ENCODE data around the gene CITED4. TPM values are rescaled to one million over a fixed set of nuclear protein-coding genes. Genes with fewer than 3 reads are reported as not detected.
A peak's percentile ranks its signal among the peaks of the same experiment; 100 is the strongest.

CITED4 gene
- total and polyA plus RNA-seq, 4 experiments from 2014 or later = 8.1 to 20.1 (median 10.2) TPM

GRCh38 chr1:40886318-40887011 lies 24.3 kb upstream of the CITED4 start:
- Histone ChIP-seq H3K4me1 (ENCODE audit: insufficient read depth, low read length) (no peaks in the 10 kb centered on the region), H3K27me3 (ENCODE audit: insufficient read depth, low read length) (no peaks in the 10 kb centered on the region), H3K4me3 (ENCODE audit: low read length in 2 of 2) (no peak overlapping the region), H3K27ac (ENCODE audit: low read depth, low read length) (no peak overlapping the region), H3K9me3 (ENCODE audit: control insufficient read depth in 1 of 2, low read length in 2 of 2) (no peaks in the 10 kb centered on the region), H3K36me3 (ENCODE audit: insufficient read depth, low read length) (no peaks in the 10 kb centered on the region)
- CTCF ChIA-PET (ENCODE audit: partially characterized antibody) = no interaction called here
- DNase-seq = no peak
- Mint-ChIP-seq H3K9me3 (peaks cover 0 to 10% (median 0%) of the 10 kb centered on the region in 8 donors), H3K27me3 (peaks cover 33 to 43% of the 10 kb centered on the region in 2 donors), H3K4me1 (peaks cover 1 to 5% (median 4%) of the 10 kb centered on the region in 4 donors), H3K27ac (no peak overlapping the region), H3K4me3 (peak overlapping the region in 1 of 8 donors; percentile 0), H3K36me3 (no peaks in the 10 kb centered on the region)
- POLR2A ChIA-PET (ENCODE audit: partially characterized antibody) = no interaction called here
- intact Hi-C loops (cut with micrococcal nuclease) = no loop called here

- Mint-ChIP-seq H3K27ac (peak overlapping the region in 2 of 7 donors; percentile 56 to 64), H3K4me3 (peak overlapping the region in 6 of 8 donors; percentile 17 to 74 (median 40)), H3K4me1 (peaks cover 1 to 5% (median 4%) of the 10 kb centered on the region in 4 donors), H3K36me3 (no peaks in the 10 kb centered on the region), H3K27me3 (peaks cover 31 to 42% of the 10 kb centered on the region in 2 donors), H3K9me3 (peaks cover 0 to 8% (median 0%) of the 10 kb centered on the region in 8 donors)
- H3K27me3 ChIP-seq (ENCODE audit: insufficient read depth, low read length) = no peaks in the 10 kb centered on the region
- ChIA-PET CTCF (ENCODE audit: partially characterized antibody) (no interaction called here), POLR2A (ENCODE audit: partially characterized antibody) (no interaction called here)
- no peaks in the 10 kb centered on the region for H3K9me3 ChIP-seq (ENCODE audit: control insufficient read depth in 1 of 2, low read length in 2 of 2)
- no peak for DNase-seq
- H3K36me3 ChIP-seq (ENCODE audit: insufficient read depth, low read length) = no peaks in the 10 kb centered on the region
- intact Hi-C loops (cut with micrococcal nuclease) = no loop called here
- H3K4me3 ChIP-seq (ENCODE audit: low read length in 2 of 2) = no peak overlapping the region
- no peaks in the 10 kb centered on the region for H3K4me1 ChIP-seq (ENCODE audit: insufficient read depth, low read length)
- no peak overlapping the region for H3K27ac ChIP-seq (ENCODE audit: low read depth, low read length)
Observed at GRCh38 chr1:40884055-40884795, 22.1 kb upstream of the CITED4 start.

GRCh38 chr1:40880813-40881549 lies 18.8 kb upstream of the CITED4 start:
- POLR2A ChIA-PET (ENCODE audit: partially characterized antibody) = interaction anchor here (1.0 kb wide), 1 partner anchor 18 kb away, joined by 3 read pairs; the partner anchor contains the start of gene CITED4
- Histone ChIP-seq H3K27me3 (ENCODE audit: insufficient read depth, low read length) (no peaks in the 10 kb centered on the region), H3K36me3 (ENCODE audit: insufficient read depth, low read length) (no peaks in the 10 kb centered on the region), H3K27ac (ENCODE audit: low read depth, low read length) (no peak overlapping the region), H3K9me3 (ENCODE audit: control insufficient read depth in 1 of 2, low read length in 2 of 2) (no peaks in the 10 kb centered on the region), H3K4me3 (ENCODE audit: low read length in 2 of 2) (no peak overlapping the region), H3K4me1 (ENCODE audit: insufficient read depth, low read length) (peaks cover 19% of the 10 kb centered on the region)
- H3K4me1 Mint-ChIP-seq = peaks cover 9 to 23% (median 19%) of the 10 kb centered on the region in 4 donors
- H3K27me3 Mint-ChIP-seq = peaks cover 20 to 22% of the 10 kb centered on the region in 2 donors
- H3K27ac Mint-ChIP-seq = no peak overlapping the region
- no peak for DNase-seq
- no peaks in the 10 kb centered on the region for H3K36me3 Mint-ChIP-seq
- peaks cover 0 to 10% (median 2%) of the 10 kb centered on the region in 8 donors for H3K9me3 Mint-ChIP-seq
- H3K4me3 Mint-ChIP-seq = no peak overlapping the region
- intact Hi-C loops (cut with micrococcal nuclease) = no loop called here
- CTCF ChIA-PET (ENCODE audit: partially characterized antibody) = no interaction called here

GRCh38 chr1:40879482-40880175 lies 17.5 kb upstream of the CITED4 start:
- Histone ChIP-seq H3K4me3 (ENCODE audit: low read length in 2 of 2) (no peak overlapping the region), H3K9me3 (ENCODE audit: control insufficient read depth in 1 of 2, low read length in 2 of 2) (no peaks in the 10 kb centered on the region), H3K36me3 (ENCODE audit: insufficient read depth, low read length) (no peaks in the 10 kb centered on the region), H3K27me3 (ENCODE audit: insufficient read depth, low read length) (no peaks in the 10 kb centered on the region), H3K27ac (ENCODE audit: low read depth, low read length) (no peak overlapping the region), H3K4me1 (ENCODE audit: insufficient read depth, low read length) (peaks cover 31% of the 10 kb centered on the region)
- ChIA-PET POLR2A (ENCODE audit: partially characterized antibody) (interaction anchor here (0.6 kb wide), 1 partner anchor 17 kb away, joined by 3 read pairs; no protein-coding TSS in a partner anchor), CTCF (ENCODE audit: partially characterized antibody) (no interaction called here)
- intact Hi-C loops (cut with micrococcal nuclease) = no loop called here
- Mint-ChIP-seq H3K4me1 (peaks cover 18 to 34% (median 29%) of the 10 kb centered on the region in 4 donors), H3K27ac (peak overlapping the region in 1 of 7 donors; percentile 18), H3K27me3 (peaks cover 11 to 15% of the 10 kb centered on the region in 2 donors), H3K36me3 (no peaks in the 10 kb centered on the region), H3K4me3 (no peak overlapping the region), H3K9me3 (peaks cover 0 to 13% (median 3%) of the 10 kb centered on the region in 8 donors)
- no peak for DNase-seq

GRCh38 chr1:40878906-40879305 lies 16.7 kb upstream of the CITED4 start:
- no peak overlapping the region for H3K4me3 Mint-ChIP-seq
- H3K36me3 Mint-ChIP-seq = no peaks in the 10 kb centered on the region
- no peak for DNase-seq
- ChIA-PET POLR2A (ENCODE audit: partially characterized antibody) (no interaction called here), CTCF (ENCODE audit: partially characterized antibody) (no interaction called here)
- no peaks in the 10 kb centered on the region for H3K27me3 ChIP-seq (ENCODE audit: insufficient read depth, low read length)
- H3K4me1 ChIP-seq (ENCODE audit: insufficient read depth, low read length) = peaks cover 31% of the 10 kb centered on the region
- peaks cover 8 to 12% of the 10 kb centered on the region in 2 donors for H3K27me3 Mint-ChIP-seq
- H3K27ac Mint-ChIP-seq = no peak overlapping the region
- no peak overlapping the region for H3K4me3 ChIP-seq (ENCODE audit: low read length in 2 of 2)
- intact Hi-C loops (cut with micrococcal nuclease) = no loop called here
- no peaks in the 10 kb centered on the region for H3K36me3 ChIP-seq (ENCODE audit: insufficient read depth, low read length)
- no peak overlapping the region for H3K27ac ChIP-seq (ENCODE audit: low read depth, low read length)
- H3K4me1 Mint-ChIP-seq = peaks cover 20 to 36% (median 28%) of the 10 kb centered on the region in 4 donors
- peaks cover 0 to 13% (median 3%) of the 10 kb centered on the region in 8 donors for H3K9me3 Mint-ChIP-seq
- no peaks in the 10 kb centered on the region for H3K9me3 ChIP-seq (ENCODE audit: control insufficient read depth in 1 of 2, low read length in 2 of 2)

GRCh38 chr1:40877698-40878097 lies 15.5 kb upstream of the CITED4 start:
- Histone ChIP-seq H3K27me3 (ENCODE audit: insufficient read depth, low read length) (no peaks in the 10 kb centered on the region), H3K4me1 (ENCODE audit: insufficient read depth, low read length) (peaks cover 31% of the 10 kb centered on the region), H3K4me3 (ENCODE audit: low read length in 2 of 2) (no peak overlapping the region), H3K9me3 (ENCODE audit: control insufficient read depth in 1 of 2, low read length in 2 of 2) (no peaks in the 10 kb centered on the region), H3K27ac (ENCODE audit: low read depth, low read length) (no peak overlapping the region), H3K36me3 (ENCODE audit: insufficient read depth, low read length) (no peaks in the 10 kb centered on the region)
- no peak for DNase-seq
- peaks cover 2 to 7% of the 10 kb centered on the region in 2 donors for H3K27me3 Mint-ChIP-seq
- H3K27ac Mint-ChIP-seq = peak overlapping the region in 1 of 7 donors; percentile 42
- intact Hi-C loops (cut with micrococcal nuclease) = no loop called here
- ChIA-PET POLR2A (ENCODE audit: partially characterized antibody) (no interaction called here), CTCF (ENCODE audit: partially characterized antibody) (no interaction called here)
- H3K4me1 Mint-ChIP-seq = peaks cover 23 to 40% (median 31%) of the 10 kb centered on the region in 4 donors
- no peaks in the 10 kb centered on the region for H3K36me3 Mint-ChIP-seq
- no peak overlapping the region for H3K4me3 Mint-ChIP-seq
- H3K9me3 Mint-ChIP-seq = peaks cover 0 to 11% (median 1%) of the 10 kb centered on the region in 8 donors

Measured in CD4-positive, alpha-beta memory T cell (primary cell).